Progenitor cell of endocrine pancreas (in vitro differentiated cells): ENCODE results near the gene TSPAN19. TPM values are rescaled to one million over a fixed set of nuclear protein-coding genes. Genes with fewer than 3 reads are reported as not detected.

Experiments used
- DNase-seq: peaks from one replicate; pipeline ENCODE4 v3.0.0; 2021; ENCODE audit warnings: low spot score; ENCODE audit not compliant: unreplicated experiment
- H3K27ac Mint-ChIP-seq: 2 replicates; pipeline ENCODE4 v1.8.0; 2021; ENCODE audit warnings: mild to moderate bottlenecking, moderate library complexity, mixed read lengths
- H3K27me3 Mint-ChIP-seq: 2 replicates; pipeline ENCODE4 v1.8.0; 2021; ENCODE audit warnings: mixed read lengths
- H3K36me3 Mint-ChIP-seq: 2 replicates; pipeline ENCODE4 v1.8.0; 2022; ENCODE audit warnings: mixed read lengths; ENCODE audit not compliant: insufficient read depth
- H3K4me1 Mint-ChIP-seq: 2 replicates; pipeline ENCODE4 v1.8.0; 2021; ENCODE audit warnings: low read depth, mixed read lengths
- H3K4me3 Mint-ChIP-seq: 2 replicates; pipeline ENCODE4 v1.8.0; 2021; ENCODE audit warnings: low read depth, mild to moderate bottlenecking, moderate library complexity, mixed read lengths
- H3K9me3 Mint-ChIP-seq: 2 replicates; pipeline ENCODE4 v1.8.0; 2021; ENCODE audit warnings: low read depth, mixed read lengths
- CTCF ChIP-seq: fragments of 200-600 bp; sonication (generic); IDR thresholded peaks from one replicate; pipeline ENCODE4 v1.5.0; 2021; ENCODE audit warnings: antibody characterized with exemption, mild to moderate bottlenecking; ENCODE audit not compliant: unreplicated experiment
- total RNA-seq: library from RNA; stranded (reverse); gene quantifications from 2 replicates; pipeline ENCODE4 v1.2.1, GENCODE V29; 2021

TSPAN19 gene
- total RNA-seq, 1 donor from 2014 or later: not detected

DNA sequence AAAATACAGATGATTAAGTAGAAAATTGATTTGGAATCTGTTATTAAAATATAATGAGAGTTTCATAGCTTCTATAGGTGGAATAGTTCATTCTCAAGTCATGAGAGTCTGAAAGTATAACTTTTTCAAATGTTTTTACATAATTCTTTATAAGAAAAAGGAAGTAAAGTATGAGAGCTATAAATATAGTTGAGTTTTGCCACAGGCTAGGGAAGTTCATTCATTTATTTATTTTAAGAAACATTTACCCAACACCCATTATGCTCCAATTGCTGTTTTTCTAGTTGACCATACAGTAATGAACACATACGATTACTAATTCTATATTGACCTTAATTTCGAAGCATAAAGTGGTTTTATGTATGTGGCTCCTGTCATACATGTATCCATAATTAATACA is 24.8 kb upstream of the TSPAN19 start:
- H3K4me1 Mint-ChIP-seq: no peaks in the 10 kb centered on the region
- no peak overlapping the region for H3K4me3 Mint-ChIP-seq
- H3K36me3 Mint-ChIP-seq: no peaks in the 10 kb centered on the region
- no peak for TF ChIP-seq CTCF
- no peaks in the 10 kb centered on the region for H3K27me3 Mint-ChIP-seq
- H3K9me3 Mint-ChIP-seq: peaks cover 3% of the 10 kb centered on the region
- DNase-seq: no peak
- no peak overlapping the region for H3K27ac Mint-ChIP-seq

DNA sequence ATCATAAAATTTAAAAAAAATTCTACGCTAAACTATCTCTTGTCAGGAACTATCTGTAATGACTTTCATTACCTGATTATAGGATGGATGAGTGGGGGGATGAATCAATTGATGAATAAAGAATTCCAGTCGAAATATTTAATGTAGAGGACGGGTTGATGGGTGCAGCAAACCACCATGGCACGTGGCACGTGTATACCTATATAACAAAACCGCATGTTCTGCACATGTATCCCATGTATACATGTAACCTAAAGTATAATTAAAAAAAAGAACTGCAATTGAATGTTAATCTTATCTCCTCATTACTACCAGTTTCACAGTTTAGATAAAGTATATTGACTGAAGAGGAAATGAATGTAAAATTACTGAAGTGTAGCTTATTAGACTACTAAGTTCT is 23.5 kb upstream of the TSPAN19 start:
- no peaks in the 10 kb centered on the region for H3K4me1 Mint-ChIP-seq
- H3K4me3 Mint-ChIP-seq: no peak overlapping the region
- peaks cover 3% of the 10 kb centered on the region for H3K9me3 Mint-ChIP-seq
- TF ChIP-seq CTCF: no peak
- H3K27ac Mint-ChIP-seq: no peak overlapping the region
- no peaks in the 10 kb centered on the region for H3K27me3 Mint-ChIP-seq
- DNase-seq: no peak
- no peaks in the 10 kb centered on the region for H3K36me3 Mint-ChIP-seq

DNA sequence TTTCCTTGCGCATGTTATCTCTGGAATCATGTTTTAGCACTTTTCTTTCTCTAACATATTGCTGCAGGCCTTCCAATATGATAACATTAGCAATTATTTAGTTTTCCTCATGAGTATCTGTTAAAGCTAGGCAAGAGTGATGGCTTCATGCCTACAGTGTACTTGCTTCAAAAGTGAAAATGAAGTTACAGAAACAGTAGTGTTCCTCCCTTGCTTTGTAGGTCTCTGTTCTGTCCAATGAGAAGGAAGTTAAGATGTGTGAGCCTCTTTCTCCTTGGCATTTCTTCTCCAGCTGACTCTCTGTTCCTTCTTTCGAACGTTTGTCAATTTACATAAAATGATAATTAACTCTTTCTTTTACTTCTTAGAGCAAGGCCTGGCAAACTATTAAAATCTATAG is 22.3 kb upstream of the TSPAN19 start:
- Mint-ChIP-seq H3K4me1 (no peaks in the 10 kb centered on the region), H3K27ac (no peak overlapping the region), H3K36me3 (no peaks in the 10 kb centered on the region), H3K27me3 (no peaks in the 10 kb centered on the region), H3K4me3 (no peak overlapping the region), H3K9me3 (no peaks in the 10 kb centered on the region)
- no peak for DNase-seq
- TF ChIP-seq CTCF: no peak

GRCh38 chr12:85057370-85057963 is 21.4 kb upstream of the TSPAN19 start:
- Mint-ChIP-seq H3K4me3 (no peak overlapping the region), H3K27me3 (no peaks in the 10 kb centered on the region)

DNA sequence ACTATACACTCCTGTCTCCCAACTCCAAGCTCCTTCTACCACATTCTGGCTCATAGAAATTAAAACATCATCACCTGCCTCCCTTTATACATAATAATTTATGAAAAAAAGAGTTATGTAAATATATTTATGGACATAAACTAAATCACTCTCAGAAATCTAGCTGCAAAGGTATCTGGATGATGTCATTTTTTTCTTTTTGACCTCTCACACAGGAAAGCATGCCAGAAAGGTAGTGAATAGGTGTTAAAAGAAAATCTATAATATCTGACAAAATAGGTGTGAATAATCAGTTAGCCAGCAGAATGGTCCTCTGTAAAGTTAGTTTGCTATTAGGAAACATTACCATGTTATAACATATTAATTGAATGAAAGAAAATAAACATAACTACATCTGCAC is 7.8 kb upstream of the TSPAN19 start:
- Mint-ChIP-seq H3K9me3 (no peaks in the 10 kb centered on the region), H3K4me1 (no peaks in the 10 kb centered on the region), H3K27me3 (no peaks in the 10 kb centered on the region), H3K27ac (no peak overlapping the region), H3K4me3 (no peak overlapping the region), H3K36me3 (peaks cover 4% of the 10 kb centered on the region)
- TF ChIP-seq CTCF: no peak
- DNase-seq: no peak

More at GRCh38 chr12:85057370-85057963, 21.4 kb upstream of the TSPAN19 start:
- Mint-ChIP-seq H3K36me3 (peaks cover 1% of the 10 kb centered on the region), H3K9me3 (no peaks in the 10 kb centered on the region), H3K27ac (no peak overlapping the region), H3K4me1 (no peaks in the 10 kb centered on the region)
- TF ChIP-seq CTCF: peak; percentile 79
- peak; percentile 22 for DNase-seq
